Epithelial cell of proximal tubule (primary cell): Measurements from ENCODE around the gene ZCCHC4. TPM values are rescaled to one million over a fixed set of nuclear protein-coding genes. Genes with fewer than 3 reads are reported as not detected.
"Not testable (repeated sequence)": the region's sequence is repeated elsewhere in the genome, so short reads cannot be mapped to it uniquely, and the experiment has no call there.

Experiments used
- DNase-seq: peaks from one replicate; pipeline ENCODE4 v3.0.0-alpha.2; 2011; ENCODE audit warnings: low read depth
- H3K4me3 ChIP-seq: 2 replicates; pipeline ENCODE4 v1.5.1; 2011; ENCODE audit warnings: low read depth, mild to moderate bottlenecking, low read length
- total RNA-seq: library from RNA; depleted of rRNA; stranded (reverse); fragments of >200 nt; gene quantifications from 2 replicates; pipeline ENCODE4 v1.2.3, GENCODE V29; 2015
- TF ChIP-seq, protein P1 (sequence below): conservative IDR thresholded peaks from 2 replicates; pipeline ENCODE4 v1.5.1; 2012; ENCODE audit warnings: low read depth, mild to moderate bottlenecking, low read length

Gene ZCCHC4
- total RNA-seq, 1 donor from 2014 or later: 17.2 TPM

DNA sequence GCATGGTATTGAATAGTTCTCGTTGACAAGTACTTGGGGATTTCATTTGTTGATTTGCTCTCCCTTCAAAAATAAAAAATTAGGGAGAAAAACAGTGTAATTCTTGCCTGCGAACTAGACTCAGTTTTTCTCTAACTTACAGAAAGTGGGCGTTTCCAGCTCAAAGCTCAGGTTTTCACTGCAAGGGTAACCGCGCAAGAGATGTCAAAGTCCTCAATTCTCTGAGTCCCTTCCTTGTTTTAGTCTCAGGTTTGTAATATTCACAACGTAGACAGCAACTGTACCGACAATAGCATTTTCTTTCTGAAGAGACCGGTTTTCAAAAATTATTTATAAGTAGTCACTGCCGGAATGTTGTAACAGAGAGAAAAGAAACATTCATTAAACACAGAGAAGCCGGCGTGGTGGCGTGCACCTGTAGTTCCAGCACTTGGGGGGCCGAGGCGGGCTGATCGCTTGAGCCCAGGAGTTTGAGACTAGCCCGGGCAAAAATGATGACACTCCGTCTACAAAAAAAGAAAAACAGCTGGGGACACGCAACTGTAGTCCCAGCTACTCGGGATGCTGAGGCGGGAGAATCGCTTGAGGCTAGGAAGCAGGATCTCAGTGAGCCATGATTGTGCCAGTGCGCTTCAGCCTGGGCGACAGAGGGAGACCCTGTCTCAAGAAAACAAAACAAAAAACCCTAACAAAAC lies 774 bp downstream of the ZCCHC4 start:
- no peak for DNase-seq

DNA sequence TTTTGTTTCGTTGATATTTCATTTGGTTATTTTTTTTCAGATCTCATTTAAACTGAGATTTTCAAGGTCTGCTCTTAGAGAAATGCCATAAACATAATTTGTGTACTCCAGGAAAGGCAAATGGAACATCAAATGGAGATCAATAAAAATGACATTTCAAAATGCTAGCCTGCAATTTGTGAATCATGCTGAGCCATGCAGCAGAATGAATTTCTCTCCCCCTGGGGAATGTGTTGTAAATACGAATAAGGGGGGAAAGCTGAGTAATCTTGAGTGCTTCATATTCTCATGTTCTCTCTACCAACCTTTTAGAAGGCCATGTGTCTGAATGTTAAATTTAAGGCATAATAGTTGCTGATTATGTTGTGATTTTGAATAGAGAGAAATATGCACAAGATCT lies 7.8 kb downstream of the ZCCHC4 start:
- TF ChIP-seq, protein P1, sequence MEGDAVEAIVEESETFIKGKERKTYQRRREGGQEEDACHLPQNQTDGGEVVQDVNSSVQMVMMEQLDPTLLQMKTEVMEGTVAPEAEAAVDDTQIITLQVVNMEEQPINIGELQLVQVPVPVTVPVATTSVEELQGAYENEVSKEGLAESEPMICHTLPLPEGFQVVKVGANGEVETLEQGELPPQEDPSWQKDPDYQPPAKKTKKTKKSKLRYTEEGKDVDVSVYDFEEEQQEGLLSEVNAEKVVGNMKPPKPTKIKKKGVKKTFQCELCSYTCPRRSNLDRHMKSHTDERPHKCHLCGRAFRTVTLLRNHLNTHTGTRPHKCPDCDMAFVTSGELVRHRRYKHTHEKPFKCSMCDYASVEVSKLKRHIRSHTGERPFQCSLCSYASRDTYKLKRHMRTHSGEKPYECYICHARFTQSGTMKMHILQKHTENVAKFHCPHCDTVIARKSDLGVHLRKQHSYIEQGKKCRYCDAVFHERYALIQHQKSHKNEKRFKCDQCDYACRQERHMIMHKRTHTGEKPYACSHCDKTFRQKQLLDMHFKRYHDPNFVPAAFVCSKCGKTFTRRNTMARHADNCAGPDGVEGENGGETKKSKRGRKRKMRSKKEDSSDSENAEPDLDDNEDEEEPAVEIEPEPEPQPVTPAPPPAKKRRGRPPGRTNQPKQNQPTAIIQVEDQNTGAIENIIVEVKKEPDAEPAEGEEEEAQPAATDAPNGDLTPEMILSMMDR: no peak
- no peak for DNase-seq

More for the DNA sequence above, 774 bp downstream of the ZCCHC4 start:
- peak overlapping the region; percentile 74 for H3K4me3 ChIP-seq
- TF ChIP-seq, protein P1: no peak

DNA sequence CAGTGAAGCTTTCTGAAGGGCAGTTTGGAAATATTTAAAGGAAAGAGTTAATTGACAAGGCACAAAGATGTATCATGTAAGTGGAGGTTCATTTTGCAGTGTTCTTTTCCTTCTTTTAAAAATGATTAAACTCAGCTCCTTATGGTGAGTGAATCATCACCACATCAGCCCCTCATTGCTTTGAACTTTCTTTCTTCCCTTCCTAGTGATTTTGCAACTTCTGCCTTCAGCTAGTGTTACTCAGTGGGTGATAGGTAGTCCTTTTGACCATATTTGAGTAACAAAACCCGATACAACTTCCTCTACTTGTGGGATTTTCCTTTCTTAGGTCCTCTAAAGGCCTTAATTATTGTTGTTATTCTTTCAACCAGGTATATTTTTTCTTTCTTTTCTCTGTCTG lies 8.2 kb downstream of the ZCCHC4 start:
- DNase-seq: peak; percentile 84
- peak overlapping the region; percentile 12 for H3K4me3 ChIP-seq

More for the DNA sequence above, 7.8 kb downstream of the ZCCHC4 start:
- H3K4me3 ChIP-seq: peak overlapping the region; percentile 12

DNA sequence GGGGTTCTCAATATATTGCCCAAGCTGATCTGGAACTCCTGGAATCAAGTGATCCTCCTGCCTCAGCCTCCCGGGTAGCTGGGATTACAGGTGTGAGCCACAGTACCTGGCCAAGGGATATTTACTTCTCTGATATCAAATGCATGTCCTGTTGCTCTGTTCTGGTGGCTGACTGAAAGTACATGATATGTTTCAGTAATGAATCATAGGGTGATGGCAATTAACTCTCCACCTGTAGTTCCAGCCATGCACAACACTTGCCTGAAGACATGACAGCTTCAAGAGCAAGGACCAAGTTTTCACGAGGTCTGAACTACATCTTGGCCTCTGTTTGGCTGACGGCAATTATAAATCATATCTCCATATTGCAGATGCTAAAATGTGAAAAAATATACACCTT lies 9.1 kb downstream of the ZCCHC4 start:
- no peak overlapping the region for H3K4me3 ChIP-seq
- DNase-seq: no peak
- TF ChIP-seq, protein P1: no peak

More for the DNA sequence above, 8.2 kb downstream of the ZCCHC4 start:
- TF ChIP-seq, protein P1: no peak

DNA sequence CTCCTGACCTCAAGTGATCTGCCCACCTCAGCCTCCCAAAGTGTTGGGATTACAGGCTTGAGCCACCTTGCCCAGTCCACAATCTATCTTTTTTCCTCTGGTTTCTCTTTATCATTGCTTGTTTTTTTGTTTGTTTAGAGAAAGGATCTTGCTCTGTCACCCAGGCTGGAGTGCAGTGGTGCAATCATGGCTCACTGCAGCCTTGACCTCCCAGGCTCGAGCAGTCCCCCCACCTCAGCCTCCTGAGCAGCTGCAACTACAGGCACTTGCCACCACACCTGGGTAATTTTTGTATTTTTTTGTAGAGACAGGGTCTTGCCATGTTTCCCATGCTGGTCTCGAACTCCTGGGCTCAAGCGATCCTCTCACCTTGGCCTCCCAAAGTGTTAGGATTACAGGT lies 15.9 kb downstream of the ZCCHC4 start:
- DNase-seq: not testable (repeated sequence)

DNA sequence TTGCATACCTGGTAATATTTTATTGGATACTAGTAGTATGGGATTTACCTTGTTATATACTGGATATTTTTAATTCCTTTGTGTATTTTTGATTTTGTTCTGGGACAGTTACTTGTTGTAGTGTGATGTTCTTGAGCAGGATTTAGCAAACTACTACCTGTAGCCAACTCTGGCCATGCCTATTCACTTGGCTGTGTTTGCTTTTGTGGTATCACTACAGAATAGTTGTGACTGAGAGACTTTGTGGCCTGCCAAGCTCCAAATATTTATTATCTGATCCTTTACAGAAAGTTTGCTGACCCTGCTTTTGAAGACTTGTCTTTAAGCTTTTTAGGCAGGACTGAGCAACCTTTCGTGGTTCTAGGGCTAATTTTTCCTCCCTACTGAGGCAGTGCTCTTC lies 17.8 kb downstream of the ZCCHC4 start:
- no peak overlapping the region for H3K4me3 ChIP-seq
- TF ChIP-seq, protein P1: no peak
- DNase-seq: no peak

More for the DNA sequence above, 15.9 kb downstream of the ZCCHC4 start:
- not testable (repeated sequence) for H3K4me3 ChIP-seq

DNA sequence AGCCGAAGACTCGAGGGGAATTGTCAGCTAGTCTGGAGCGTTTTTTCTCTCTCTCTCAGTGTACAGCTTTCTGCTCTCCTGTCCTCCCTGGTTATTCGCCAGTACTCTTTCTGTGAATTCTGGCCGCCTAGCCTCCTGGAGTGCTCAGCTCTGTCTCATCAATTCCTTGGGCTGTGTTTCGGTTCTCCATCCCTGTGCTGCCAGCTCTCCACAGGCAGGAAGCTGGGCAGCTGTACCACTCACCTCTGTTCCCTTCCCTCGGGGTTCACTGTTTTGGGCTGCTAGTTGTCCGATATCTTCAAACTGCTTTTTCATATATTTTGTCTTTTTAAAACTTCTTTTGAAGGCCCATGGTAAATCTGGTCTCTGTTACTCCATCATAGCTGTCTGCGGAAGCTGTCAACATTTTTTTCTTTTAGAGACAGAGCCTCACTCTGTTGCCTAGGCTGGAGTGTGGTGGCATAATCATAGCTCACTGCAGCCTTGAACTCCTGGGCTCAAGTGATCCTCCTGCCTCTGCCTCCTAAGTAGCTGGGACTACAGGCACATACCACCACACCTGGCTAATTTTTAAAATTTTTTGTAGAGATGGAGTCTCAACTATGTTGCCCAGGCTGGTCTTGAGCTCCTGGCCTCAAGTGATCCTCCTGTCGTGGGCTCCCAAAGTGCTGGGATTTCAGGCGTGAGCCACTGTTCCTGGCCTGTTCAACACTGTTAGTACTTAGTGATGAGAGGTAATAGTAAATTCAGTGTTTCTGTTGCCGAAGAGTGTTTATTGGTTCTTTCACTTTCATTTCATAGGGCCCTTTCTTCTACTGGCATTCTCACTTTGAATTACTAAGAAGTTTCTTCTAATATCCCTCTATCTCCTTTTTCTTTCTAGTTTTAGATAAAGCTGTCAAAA lies 18.6 kb downstream of the ZCCHC4 start:
- no peak for DNase-seq
- H3K4me3 ChIP-seq: no peak overlapping the region
- TF ChIP-seq, protein P1: no peak
